CD4-positive, alpha-beta T cell treated with Interferon alpha-2 for 1 hour (primary cell): Measurements from ENCODE around the gene KCTD13.
A peak's percentile ranks its signal among the peaks of the same experiment; 100 is the strongest.
"Not testable (repeated sequence)": the region's sequence is repeated elsewhere in the genome, so short reads cannot be mapped to it uniquely, and the experiment has no call there.

Experiments
- DNase-seq, 2 donors: peaks; one replicate each; pipeline ENCODE4 v3.0.0-alpha.2; 2020 to 2022

The KCTD13 gene

DNA sequence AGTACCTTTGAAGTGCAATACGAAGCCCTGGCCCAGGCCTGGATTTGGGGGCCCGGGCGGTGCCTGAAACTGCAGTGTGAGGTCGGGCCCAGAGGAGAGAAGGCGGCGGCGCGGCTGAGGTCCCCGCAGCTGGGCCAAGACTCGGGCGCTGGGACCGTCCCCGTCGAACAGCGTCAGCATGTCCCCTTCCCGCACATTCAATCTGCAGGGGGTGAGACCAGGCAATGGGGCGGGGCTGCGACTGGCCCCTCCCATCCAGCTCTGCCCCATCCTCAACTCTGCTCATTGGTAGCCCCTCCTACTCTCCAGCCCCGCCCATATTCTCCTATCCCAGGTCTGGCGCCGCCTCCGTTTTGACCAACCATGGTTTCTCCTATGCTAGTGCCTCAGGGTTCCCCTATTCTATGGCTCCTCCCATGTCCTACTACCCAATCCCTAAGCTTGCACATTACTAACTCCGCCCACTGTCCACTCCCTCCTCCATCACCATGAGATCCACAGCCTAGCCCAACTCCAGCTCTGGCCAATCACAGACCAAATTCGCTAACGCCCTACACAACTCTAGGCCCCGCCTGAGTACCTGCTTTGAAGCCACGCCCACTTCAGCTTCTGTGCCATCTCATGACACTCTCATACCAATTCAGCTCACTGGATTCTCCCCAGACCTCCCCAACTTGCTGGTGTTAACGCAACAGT lies 48.6 kb downstream of the KCTD13 start:
- DNase-seq = peak; percentile 68 to 69

DNA sequence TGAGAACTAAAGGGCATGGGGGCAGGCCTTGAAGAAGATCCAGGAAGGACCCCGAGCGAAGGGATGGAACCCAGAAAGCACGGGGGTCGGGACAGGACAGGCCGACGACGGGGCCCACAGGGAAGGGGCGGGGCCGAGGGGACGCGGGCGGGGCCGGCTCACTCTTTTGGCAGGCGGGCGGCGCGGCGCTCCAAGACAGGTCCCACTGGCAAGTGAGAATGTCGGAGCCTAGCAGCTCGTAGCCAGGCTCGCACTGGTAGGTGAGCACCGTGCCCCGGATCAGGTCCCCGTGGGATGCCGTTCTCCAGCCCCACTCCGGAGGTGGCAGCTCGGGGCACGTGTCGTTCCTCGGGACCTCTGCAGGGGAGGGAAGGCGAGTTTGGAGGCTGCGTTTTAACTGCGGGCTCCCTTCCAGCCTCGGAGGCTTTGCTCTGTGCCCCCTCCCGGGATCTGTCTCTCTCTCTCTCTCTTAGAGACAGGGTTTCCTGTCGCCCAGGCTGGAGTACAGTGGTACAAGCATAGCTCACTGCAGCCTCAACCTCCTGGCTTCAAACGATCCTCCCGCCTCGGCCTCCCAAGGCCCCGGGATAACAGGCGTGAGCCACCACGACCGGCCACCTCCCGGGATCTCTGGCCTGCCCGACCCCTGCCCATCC lies 49.3 kb downstream of the KCTD13 start:
- peak in 1 of 2 donors; percentile 35 for DNase-seq

DNA sequence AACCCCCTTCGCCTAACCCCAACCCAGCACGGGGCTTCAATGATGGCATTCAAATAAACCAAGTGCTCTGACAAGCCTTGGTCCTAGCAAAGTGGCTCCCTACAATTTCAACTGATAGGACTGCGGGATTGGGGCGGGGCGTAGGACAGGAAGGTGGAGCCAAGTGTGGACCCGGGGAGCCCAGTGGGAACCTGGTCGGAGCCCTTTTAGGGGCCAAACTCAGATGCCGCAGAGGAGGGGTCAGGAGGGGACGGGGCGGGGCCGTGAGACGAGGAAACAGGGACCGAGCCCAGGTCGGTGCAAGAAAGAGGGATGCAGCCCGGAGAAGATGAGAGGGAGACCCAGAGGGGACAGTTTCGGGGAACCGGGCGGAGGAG lies 49.8 kb downstream of the KCTD13 start:
- no peak for DNase-seq

- no peak for DNase-seq
These were observed 50.8 kb downstream of the KCTD13 start for GRCh38 chr16:29875206-29875605.

DNA sequence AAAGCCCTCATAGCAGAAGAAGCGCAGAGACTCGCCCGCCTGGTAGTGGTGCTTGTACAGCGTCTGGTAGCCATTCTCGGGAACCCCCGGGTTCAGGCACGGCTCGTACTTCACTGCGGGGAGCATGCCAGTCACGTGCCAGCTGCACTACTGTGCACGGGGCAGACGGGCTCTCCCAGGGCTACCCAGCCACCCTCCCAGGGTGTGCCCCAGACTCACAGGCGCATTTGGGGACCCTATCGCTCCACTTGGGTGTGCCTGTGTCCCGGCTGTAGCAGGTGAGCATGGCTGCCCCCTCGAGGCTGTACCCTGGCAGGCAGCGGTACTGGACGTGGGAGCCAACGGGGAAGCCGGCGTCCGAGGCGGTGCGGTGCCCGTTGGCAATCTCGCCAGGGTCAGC lies 52.7 kb downstream of the KCTD13 start:
- no peak for DNase-seq

DNA sequence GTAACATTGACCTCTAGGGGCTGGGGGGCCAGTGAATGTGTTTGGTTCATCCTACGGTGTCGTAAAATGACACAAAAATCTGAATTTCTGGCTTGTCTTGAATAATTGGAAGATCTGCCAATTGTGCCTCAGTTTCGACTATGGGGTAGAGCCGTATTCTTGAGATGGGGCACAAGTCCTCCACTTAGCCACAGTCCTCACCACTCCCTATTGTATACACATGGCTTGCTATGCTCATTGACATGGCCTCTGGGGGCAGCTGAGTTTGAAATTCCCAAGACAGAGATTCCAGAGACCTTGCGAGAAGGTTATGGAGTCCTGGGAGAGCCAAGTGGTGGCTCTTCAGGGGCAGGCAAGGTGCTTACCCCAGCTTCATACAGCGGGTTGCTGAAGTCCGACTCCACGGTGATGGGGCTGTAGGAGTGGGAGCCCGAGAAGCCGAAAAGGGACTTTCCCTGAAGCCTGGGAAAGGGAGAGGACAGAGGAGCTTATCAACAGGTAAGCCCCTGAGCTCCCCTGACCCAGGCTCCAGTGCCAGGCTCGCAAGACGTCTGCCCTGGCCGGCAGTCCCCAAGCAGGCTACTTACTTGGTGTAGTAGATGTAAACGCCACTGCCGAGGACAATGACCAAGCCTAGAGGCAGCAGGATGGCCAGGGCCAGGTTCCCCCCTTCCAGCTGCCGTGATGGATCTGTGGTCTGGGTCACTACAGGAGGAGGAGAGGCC lies 54.0 kb downstream of the KCTD13 start:
- DNase-seq = no peak

DNA sequence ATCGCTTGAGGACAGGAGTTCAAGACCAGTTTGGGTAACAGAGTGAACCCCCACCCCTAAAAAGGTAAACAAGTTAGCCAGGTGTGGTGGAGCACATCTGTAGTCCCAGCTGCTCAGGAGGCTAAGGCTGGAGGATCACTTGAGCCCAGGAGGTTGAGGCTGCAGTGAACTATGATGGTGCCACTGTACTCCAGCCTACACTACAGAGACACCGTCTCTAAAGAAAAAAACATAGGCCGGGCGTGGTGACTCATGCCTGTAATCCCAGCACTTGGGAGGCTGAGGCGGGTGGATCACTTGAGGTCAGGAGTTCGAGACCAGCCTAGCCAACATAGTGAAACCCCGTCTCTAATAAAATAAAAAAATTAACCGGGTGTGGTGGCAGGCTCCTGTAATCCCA lies 57.0 kb downstream of the KCTD13 start:
- DNase-seq = not testable (repeated sequence)

- DNase-seq = no peak
These were observed 57.5 kb downstream of the KCTD13 start for GRCh38 chr16:29868396-29869009.

DNA sequence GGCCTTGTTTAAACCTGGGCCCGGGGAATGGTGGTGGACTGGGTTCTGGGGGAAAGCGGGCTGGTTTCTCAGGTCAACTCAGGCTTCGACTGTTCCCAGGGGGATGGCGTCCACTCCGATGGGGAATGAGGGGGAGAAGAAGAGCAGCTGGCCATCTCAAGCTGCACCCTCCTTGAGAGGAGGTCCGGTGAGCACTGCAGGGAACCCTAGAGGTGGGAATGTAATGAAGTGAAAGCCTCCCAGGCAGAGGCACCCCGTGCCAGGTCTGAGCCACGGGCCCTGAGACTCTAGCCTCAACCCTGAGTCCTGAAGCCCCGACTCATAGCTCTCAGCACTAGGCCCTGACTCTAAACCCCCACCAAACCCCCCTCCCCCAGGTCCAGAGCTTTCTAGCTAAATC lies 61.8 kb downstream of the KCTD13 start:
- DNase-seq = no peak

DNA sequence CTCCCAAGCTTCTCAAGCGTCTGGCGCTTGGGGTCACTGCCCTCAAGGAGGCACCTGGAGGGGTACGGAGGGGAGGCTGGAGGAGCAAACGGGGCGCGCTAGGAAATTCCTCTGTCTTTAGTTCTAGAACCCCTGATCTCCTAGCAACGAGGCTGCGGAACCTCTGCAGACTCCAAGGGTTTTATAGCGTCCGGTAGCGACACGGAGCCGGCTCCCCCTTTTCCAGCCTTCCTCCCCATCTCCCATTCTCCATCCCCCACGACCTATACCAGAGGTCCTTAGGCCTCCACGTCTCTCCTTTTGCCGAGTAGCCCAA lies 62.4 kb downstream of the KCTD13 start:
- DNase-seq = no peak

DNA sequence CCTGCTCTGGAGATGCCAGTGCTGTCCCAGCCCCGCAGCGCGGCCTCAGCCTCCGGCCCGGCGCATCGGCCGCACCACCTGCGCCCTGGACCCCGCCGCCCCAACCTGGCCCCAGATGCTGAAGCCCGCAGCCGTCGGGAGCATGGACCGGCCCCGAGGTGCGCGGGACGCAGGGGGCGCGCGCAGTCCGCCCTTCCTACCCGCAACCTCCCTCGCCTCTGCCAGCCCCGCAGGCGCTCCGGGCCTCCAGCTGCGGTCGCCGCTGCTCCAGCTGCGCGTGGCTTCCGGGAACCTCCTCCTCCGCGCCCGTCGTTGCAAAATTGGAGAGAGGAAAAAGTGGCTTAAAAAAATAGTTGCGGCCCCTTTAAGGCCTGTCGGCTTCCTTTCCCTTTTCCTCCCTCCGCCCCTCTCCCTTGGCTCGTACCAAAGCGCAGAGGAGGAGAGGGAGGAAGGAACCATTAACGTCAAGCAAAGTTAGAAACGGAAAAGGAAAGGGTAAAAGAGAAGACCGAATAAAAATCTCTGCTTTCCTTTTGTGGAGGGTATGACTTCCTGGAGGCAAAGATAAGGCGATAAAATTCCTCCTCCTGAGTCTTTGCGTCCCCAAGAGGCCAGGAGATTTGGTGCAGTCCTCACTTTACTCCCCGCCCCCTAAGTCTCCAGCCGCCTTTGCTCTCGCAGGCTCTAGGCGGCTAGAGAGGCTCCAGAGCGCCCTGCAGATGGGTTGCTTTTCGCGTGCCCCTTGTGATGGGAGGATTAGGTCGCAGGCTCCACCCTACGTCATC lies 63.0 kb downstream of the KCTD13 start, which contains the start of gene CDIPT:
Gene CDIPT, minus strand, starts transcription at position 343 of the 785 bp plus-strand sequence. CDS start 369 bp downstream, outside the sequence.
- peak; percentile 95 to 97 for DNase-seq

- peak in 1 of 2 donors; percentile 15 for DNase-seq
These were observed 63.6 kb downstream of the KCTD13 start for GRCh38 chr16:29862383-29862883.

DNA sequence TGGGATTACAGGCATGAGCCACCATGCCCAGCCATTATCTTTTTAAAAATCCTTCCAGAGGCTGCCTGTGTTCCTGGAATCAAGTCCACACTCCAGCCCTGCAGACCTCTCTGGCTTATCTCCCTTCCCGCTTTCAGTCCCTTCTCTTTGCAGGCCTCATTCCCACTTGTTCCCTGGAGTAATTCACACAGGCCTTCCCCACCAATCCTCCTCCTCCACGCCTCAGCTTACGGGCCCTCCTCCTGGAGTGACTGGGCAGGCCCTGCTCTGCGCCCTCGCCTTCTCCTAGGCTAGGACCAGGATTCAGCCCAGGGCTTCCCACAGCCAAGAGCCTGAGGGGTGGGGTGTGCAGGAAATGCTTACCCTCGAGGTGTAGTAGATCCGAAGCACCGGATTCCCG lies 65.8 kb downstream of the KCTD13 start:
- DNase-seq = no peak

- DNase-seq = no peak
These were observed 67.1 kb downstream of the KCTD13 start for GRCh38 chr16:29858974-29859373.

- DNase-seq = no peak
These were observed 67.7 kb downstream of the KCTD13 start for GRCh38 chr16:29858149-29858849.

GRCh38 chr16:29857133-29857760 lies 68.8 kb downstream of the KCTD13 start:
- no peak for DNase-seq
